ENCODE measurements around the gene CALHM3. TPM values are rescaled to one million over a fixed set of nuclear protein-coding genes. Genes with fewer than 3 reads are reported as not detected.
"Not testable (repeated sequence)": the region's sequence is repeated elsewhere in the genome, so short reads cannot be mapped to it uniquely, and the experiment has no call there.

Gene CALHM3
- total RNA-seq, 1 experiment from 2014 or later = not detected

DNA sequence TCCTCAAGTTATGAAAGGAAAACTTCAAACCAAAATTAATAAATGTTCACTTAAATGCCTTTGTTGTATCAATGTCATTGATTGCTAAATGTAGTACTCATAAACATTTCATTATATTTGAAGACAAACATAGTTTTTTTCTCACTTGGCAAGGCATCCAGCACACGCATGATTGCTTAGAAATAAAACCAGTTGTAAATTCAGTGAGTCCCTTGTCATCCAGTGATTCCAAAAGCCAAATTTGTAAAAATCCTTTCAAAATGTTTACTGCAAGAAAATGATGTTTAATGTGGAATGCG, 8.3 kb upstream of the CALHM3 start:
- H3K4me3 ChIP-seq (ENCODE audit: low read depth, low read length, poor library complexity, severe bottlenecking) = no peak overlapping the region
- no TSS peak for BruUV-seq (replicated peaks)
- DNase-seq (ENCODE audit: low spot score) = no peak
- no peaks in the 10 kb centered on the region for H3K27me3 ChIP-seq (replicated peaks; ENCODE audit: insufficient read depth, low read depth, low read length, poor library complexity)
- ChIA-PET CTCF (no interaction called here), POLR2A (ENCODE audit: low non-redundant PET) (no interaction called here)
- no peak for TF ChIP-seq CTCF (conservative IDR thresholded peaks at IDR 0.05; ENCODE audit: low read depth, low read length)
- no peak for TF ChIP-seq EZH2 (IDR thresholded peaks at IDR 0.05; ENCODE audit: borderline replicate concordance, low read depth, low read length, poor library complexity, severe bottlenecking)
- intact Hi-C loops (cut with micrococcal nuclease; ENCODE audit: unreplicated experiment) = loop anchor here (5.0 kb wide), 1 partner anchor 70 kb away; no protein-coding TSS in a partner anchor
- H3K9me3 ChIP-seq (ENCODE audit: low read depth, low read length, poor library complexity, severe bottlenecking) = no peaks in the 10 kb centered on the region
- no peak overlapping the region for H3K27ac ChIP-seq (ENCODE audit: low read depth, low read length, poor library complexity, severe bottlenecking)
- no peaks in the 10 kb centered on the region for H3K36me3 ChIP-seq (ENCODE audit: insufficient read depth, low read length, poor library complexity, severe bottlenecking)
- no peaks in the 10 kb centered on the region for H3K4me1 ChIP-seq (ENCODE audit: insufficient read depth, low read length, poor library complexity, severe bottlenecking)

DNA sequence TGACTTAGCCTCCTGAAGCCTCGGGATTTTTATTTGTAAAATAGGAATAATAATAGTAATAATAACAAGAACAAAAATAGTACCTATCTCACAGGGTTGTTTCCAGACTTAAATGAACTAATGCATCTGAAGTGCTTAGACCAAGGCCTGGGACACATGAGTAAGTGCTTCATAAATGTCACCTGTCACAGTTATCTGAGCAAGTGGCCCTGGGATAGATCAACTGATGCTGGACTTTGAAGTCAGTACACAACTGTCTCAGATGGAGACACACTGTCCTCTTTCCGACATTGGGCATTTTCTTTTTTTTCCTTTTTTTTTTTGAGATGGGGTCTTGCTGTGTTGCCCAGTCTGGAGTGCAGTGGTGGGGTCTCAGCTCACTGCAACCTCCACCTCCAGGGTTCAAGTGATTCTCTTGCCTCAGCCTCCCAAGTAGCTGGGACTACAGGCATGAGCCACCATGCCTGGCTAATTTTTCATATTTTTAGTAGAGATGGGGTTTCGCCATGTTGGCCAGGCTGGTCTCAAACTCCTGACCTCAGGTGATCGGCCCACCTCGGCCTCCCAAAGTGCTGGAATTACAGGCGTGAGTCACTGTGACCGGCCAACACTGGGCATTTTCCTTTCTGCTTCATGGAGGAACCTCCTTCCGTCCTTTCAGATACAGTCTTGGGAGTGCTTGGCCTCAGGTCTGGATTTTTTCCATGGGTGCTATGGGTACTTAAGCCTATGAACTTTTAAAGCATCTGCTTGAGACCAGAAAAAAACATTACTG, 7.8 kb upstream of the CALHM3 start:
- POLR2A ChIA-PET (ENCODE audit: low non-redundant PET); H3K36me3 ChIP-seq (ENCODE audit: insufficient read depth, low read length, poor library complexity, severe bottlenecking); H3K27me3 ChIP-seq (replicated peaks; ENCODE audit: insufficient read depth, low read depth, low read length, poor library complexity); DNase-seq (ENCODE audit: low spot score); H3K4me1 ChIP-seq (ENCODE audit: insufficient read depth, low read length, poor library complexity, severe bottlenecking); H3K9me3 ChIP-seq (ENCODE audit: low read depth, low read length, poor library complexity, severe bottlenecking); CTCF ChIA-PET; H3K4me3 ChIP-seq (ENCODE audit: low read depth, low read length, poor library complexity, severe bottlenecking); H3K27ac ChIP-seq (ENCODE audit: low read depth, low read length, poor library complexity, severe bottlenecking); BruUV-seq (replicated peaks): not testable (repeated sequence)
- intact Hi-C loops (cut with micrococcal nuclease; ENCODE audit: unreplicated experiment) = loop anchor here (5.0 kb wide), 1 partner anchor 70 kb away; no protein-coding TSS in a partner anchor

DNA sequence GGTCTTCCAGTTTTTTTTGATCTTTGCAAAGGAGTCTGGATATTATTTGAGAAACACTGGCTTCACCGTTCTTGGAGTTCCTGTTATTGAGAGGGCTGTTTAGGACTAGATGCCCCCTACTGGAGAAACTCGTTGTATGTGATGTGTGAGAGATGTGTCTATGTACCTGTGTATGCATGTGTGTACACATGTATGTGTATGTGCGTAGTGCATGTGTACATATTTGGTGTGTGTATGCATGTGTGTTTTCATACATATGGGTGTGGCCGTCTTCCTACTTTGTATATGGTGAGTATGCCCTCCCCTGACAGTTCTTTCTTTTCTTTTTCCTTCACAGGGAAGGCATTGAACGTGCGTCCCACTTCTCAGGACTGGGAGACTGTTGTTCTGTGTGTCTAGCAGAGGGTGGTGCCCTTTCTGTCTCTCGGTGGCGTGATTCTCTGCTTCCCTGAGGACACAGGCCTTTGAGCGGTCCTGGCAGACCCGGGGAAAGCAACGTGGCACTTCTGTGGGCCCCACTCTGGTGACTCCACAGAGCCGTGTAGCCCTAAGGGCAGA, 3.0 kb upstream of the CALHM3 start:
- TF ChIP-seq EZH2 (IDR thresholded peaks at IDR 0.05; ENCODE audit: borderline replicate concordance, low read depth, low read length, poor library complexity, severe bottlenecking) (no peak), CTCF (conservative IDR thresholded peaks at IDR 0.05; ENCODE audit: low read depth, low read length) (peak; percentile 79)
- Histone ChIP-seq H3K36me3 (ENCODE audit: insufficient read depth, low read length, poor library complexity, severe bottlenecking) (no peaks in the 10 kb centered on the region), H3K27ac (ENCODE audit: low read depth, low read length, poor library complexity, severe bottlenecking) (no peak overlapping the region), H3K4me3 (ENCODE audit: low read depth, low read length, poor library complexity, severe bottlenecking) (no peak overlapping the region), H3K4me1 (ENCODE audit: insufficient read depth, low read length, poor library complexity, severe bottlenecking) (no peaks in the 10 kb centered on the region), H3K9me3 (ENCODE audit: low read depth, low read length, poor library complexity, severe bottlenecking) (no peaks in the 10 kb centered on the region), H3K27me3 (replicated peaks; ENCODE audit: insufficient read depth, low read depth, low read length, poor library complexity) (no peaks in the 10 kb centered on the region)
- ChIA-PET CTCF (no interaction called here), POLR2A (ENCODE audit: low non-redundant PET) (no interaction called here)
- peak; percentile 70 for DNase-seq (ENCODE audit: low spot score)
- no TSS peak for BruUV-seq (replicated peaks)
- intact Hi-C loops (cut with micrococcal nuclease; ENCODE audit: unreplicated experiment) = loop anchor here (5.0 kb wide), 2 partner anchors 565 to 645 kb away; partner anchors contain the start of genes CNNM2 and CYP17A1

Data from A673 (cell line).